ENCODE data around the gene TAOK1. TPM values are rescaled to one million over a fixed set of nuclear protein-coding genes. Genes with fewer than 3 reads are reported as not detected.

TAOK1 gene
- total RNA-seq, 1 experiment from 2014 or later = 56.3 TPM

GRCh38 chr17:29576214-29577000, 186.2 kb downstream of the TAOK1 start:
- intact Hi-C loops (cut with micrococcal nuclease) = no loop called here
- Histone ChIP-seq H2AFZ (ENCODE audit: low read depth, low read length, poor library complexity, severe bottlenecking) (no peak overlapping the region), H3K4me1 (ENCODE audit: control insufficient read depth in 1 of 2, insufficient read depth in 2 of 2, low read length in 2 of 2) (peaks cover 0 to 13% of the 10 kb centered on the region in 2 experiments; a peak in 2 of 4 replicates), H3K9ac (ENCODE audit: low read length) (no peak overlapping the region), H3K4me3 (replicated peaks in 1 of 2; ENCODE audit: low read depth in 1 of 2, low read length in 2 of 2) (no peak overlapping the region), H3K4me2 (ENCODE audit: low read length) (no peak overlapping the region), H3K9me3 (ENCODE audit: control insufficient read depth in 1 of 2, insufficient read depth in 1 of 2, low read depth in 1 of 2, low read length in 2 of 2) (no peaks in the 10 kb centered on the region), H4K20me1 (ENCODE audit: insufficient read depth) (no peaks in the 10 kb centered on the region), H3K36me3 (ENCODE audit: control insufficient read depth in 1 of 2, insufficient read depth in 2 of 2, low read length in 2 of 2) (peaks cover 9 to 10% of the 10 kb centered on the region in 2 experiments; a peak in 2 of 4 replicates), H3K79me2 (ENCODE audit: insufficient read depth, low read length) (no peaks in the 10 kb centered on the region), H3K9me2 (ENCODE audit: insufficient read depth) (no peaks in the 10 kb centered on the region), H3K27ac (ENCODE audit: low read depth, low read length) (no peak overlapping the region), H3K27me3 (ENCODE audit: insufficient read depth, low read length) (no peaks in the 10 kb centered on the region)
- no TSS peak for BruUV-seq (replicated peaks)
- ChIA-PET RAD21 (ENCODE audit: low non-redundant PET in 1 of 2, low total read pairs in 2 of 2, uncharacterized antibody in 2 of 2, unreplicated experiment in 2 of 2) (no interaction called here), POLR2A (no interaction called here), CTCF (interaction anchor here (1.1 to 6.0 kb wide), 2 partner anchors 16 kb away, joined by 3 to 38 read pairs; partner anchors contain the start of gene ANKRD13B)
- TF ChIP-seq RAD21 (IDR thresholded peaks at IDR 0.05; ENCODE audit: low read depth) = no peak
- TF ChIP-seq, protein P1, sequence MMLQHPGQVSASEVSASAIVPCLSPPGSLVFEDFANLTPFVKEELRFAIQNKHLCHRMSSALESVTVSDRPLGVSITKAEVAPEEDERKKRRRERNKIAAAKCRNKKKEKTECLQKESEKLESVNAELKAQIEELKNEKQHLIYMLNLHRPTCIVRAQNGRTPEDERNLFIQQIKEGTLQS (IDR thresholded peaks at IDR 0.05) = no peak
- DNase-seq (ENCODE audit: low read depth, low spot score) (no peak), ATAC-seq (no peak)

DNA sequence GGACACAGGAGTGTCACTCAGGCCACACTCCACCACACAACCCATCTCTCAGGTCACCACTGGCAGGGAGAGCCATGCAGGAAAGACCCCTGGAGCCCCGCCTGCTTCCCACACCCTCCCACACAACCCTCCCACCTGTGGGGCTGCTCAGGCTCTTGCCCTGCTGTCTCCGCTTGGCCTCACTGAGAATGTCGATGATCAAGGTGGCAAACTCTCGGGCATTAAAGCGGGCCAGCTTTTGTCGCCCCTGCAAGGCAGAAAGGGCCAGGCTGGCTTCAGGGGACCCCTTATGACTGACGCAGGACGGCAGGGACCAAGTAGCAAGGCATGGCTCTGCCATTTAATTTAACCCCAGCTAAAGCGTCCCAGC, 186.8 kb downstream of the TAOK1 start:
- intact Hi-C loops (cut with micrococcal nuclease) = no loop called here
- CTCF ChIA-PET = interaction anchor here (2.1 to 6.0 kb wide), 2 partner anchors 11 to 15 kb away, joined by 4 to 38 read pairs; partner anchors contain the start of genes ABHD15 and ANKRD13B
- Histone ChIP-seq H3K4me1 (ENCODE audit: control insufficient read depth in 1 of 2, insufficient read depth in 2 of 2, low read length in 2 of 2) (peaks cover 0 to 14% of the 10 kb centered on the region in 2 experiments; a peak in 2 of 4 replicates), H3K27me3 (ENCODE audit: insufficient read depth, low read length) (no peaks in the 10 kb centered on the region), H3K79me2 (ENCODE audit: insufficient read depth, low read length) (no peaks in the 10 kb centered on the region), H3K27ac (ENCODE audit: low read depth, low read length) (no peak overlapping the region), H3K4me3 (replicated peaks in 1 of 2; ENCODE audit: low read depth in 1 of 2, low read length in 2 of 2) (no peak overlapping the region), H3K36me3 (ENCODE audit: control insufficient read depth in 1 of 2, insufficient read depth in 2 of 2, low read length in 2 of 2) (peaks cover 9 to 10% of the 10 kb centered on the region in 2 experiments; a peak in 2 of 4 replicates), H3K9ac (ENCODE audit: low read length) (no peak overlapping the region), H3K9me2 (ENCODE audit: insufficient read depth) (no peaks in the 10 kb centered on the region), H3K9me3 (ENCODE audit: control insufficient read depth in 1 of 2, insufficient read depth in 1 of 2, low read depth in 1 of 2, low read length in 2 of 2) (no peaks in the 10 kb centered on the region), H3K4me2 (ENCODE audit: low read length) (no peak overlapping the region), H4K20me1 (ENCODE audit: insufficient read depth) (no peaks in the 10 kb centered on the region), H2AFZ (ENCODE audit: low read depth, low read length, poor library complexity, severe bottlenecking) (no peak overlapping the region)
- RAD21 ChIA-PET (ENCODE audit: low non-redundant PET in 1 of 2, low total read pairs in 2 of 2, uncharacterized antibody in 2 of 2, unreplicated experiment in 2 of 2) = no interaction called here
- DNase-seq (ENCODE audit: low read depth, low spot score) (no peak), ATAC-seq (no peak)
- BruUV-seq (replicated peaks) = no TSS peak
- TF ChIP-seq SP1 (IDR thresholded peaks at IDR 0.05; ENCODE audit: low read depth) (no peak), EGR1 (IDR thresholded peaks at IDR 0.05; ENCODE audit: low read depth) (no peak), SIN3A (IDR thresholded peaks at IDR 0.05; ENCODE audit: low read depth) (no peak), FOSL1 (IDR thresholded peaks at IDR 0.05; ENCODE audit: low read depth) (no peak), ZFX (IDR thresholded peaks at IDR 0.05) (no peak), CEBPB (IDR thresholded peaks at IDR 0.05; ENCODE audit: low read depth) (no peak), JUND (IDR thresholded peaks at IDR 0.05) (no peak), TCF7L2 (IDR thresholded peaks at IDR 0.05; ENCODE audit: borderline replicate concordance, extremely low read depth, insufficient read depth, insufficient read length) (no peak), ZNF274 (IDR thresholded peaks at IDR 0.05; ENCODE audit: low read depth, low read length) (no peak)
- POLR2A ChIA-PET = no interaction called here

Measured in HCT116 (cell line).